DMS114 treated with DMSO at 0.1 percent for 48 hours (cell line): ENCODE results near the gene TMEM209.
"Not testable (repeated sequence)": the region's sequence is repeated elsewhere in the genome, so short reads cannot be mapped to it uniquely, and the experiment has no call there.

Experiments
- DNase-seq: peaks from one replicate; lab custom pipeline; 2025; ENCODE audit not compliant: unreplicated experiment; lab: John Stamatoyannopoulos, UW

Gene TMEM209

DNA sequence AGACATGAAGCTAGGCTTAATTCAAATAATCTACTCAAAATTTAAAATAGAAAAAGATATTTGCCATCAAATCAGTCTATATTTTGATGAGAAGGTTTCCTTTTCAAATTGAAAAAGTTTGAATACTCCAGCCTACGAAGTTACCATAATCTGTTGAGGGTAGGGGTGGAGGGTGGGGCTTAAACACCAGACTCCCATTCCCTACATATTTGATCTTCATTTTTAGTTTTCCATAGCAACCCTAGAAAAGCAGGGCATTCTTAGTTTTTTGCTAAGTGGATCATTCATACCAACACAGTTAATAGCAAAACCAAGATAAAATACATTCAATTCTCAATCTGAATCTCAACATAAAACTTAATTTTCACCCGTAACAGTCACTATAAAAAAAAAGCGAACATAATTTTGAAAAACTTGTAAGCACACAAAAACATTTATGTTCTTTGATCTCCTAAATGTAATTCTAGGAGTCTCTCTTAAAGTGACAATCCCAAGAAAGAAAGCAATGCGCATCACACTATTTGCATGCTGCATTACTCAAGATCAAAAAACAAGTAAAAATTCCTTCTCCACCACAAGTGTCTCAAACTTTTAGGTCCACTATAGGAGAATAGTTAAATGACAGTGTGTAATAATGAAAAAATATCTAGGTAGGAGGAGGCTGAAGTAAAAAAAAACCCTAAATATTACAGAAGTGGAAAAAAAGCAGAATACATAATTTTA is 30.8 kb downstream of the TMEM209 start:
- no peak for DNase-seq

DNA sequence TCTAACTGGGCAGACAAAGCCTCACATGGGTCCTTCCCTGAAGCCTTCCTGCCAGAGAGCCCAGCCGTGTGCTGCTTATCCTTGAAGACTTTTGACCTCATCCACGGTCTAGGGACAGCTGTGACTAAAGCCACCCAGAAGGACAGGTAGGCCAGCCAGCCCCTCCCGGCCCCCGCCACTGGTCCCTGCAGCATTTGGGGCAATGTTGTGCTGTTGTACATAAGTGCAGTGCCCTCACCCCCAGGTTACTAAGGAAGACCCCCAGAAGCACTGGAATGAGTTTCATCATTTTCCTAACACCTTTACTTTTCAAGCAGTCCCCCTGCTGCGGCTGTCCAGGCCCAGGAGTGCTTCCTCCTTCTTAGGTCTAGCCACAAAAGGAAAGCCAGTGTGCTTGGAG is 43.0 kb downstream of the TMEM209 start:
- DNase-seq, result no peak

DNA sequence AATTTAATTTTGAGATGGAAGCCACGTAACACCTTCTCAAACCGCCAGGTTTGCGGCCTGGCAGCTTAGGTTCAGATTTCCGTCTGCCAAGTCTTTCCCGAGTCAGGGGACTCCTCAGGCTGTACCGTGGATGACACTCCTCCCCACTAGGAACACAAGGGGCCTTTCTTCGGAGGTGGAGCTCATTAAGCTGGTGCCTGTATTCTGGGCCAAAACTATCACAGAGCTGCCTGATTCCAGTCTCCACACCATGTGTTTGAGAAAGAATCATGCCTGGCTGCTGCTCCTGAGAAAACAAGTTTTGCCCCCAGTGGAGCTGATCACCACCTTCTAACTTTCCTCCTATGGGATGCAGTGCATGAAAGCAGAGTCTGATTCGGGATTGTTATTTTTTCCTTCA is 44.8 kb downstream of the TMEM209 start:
- no peak for DNase-seq

DNA sequence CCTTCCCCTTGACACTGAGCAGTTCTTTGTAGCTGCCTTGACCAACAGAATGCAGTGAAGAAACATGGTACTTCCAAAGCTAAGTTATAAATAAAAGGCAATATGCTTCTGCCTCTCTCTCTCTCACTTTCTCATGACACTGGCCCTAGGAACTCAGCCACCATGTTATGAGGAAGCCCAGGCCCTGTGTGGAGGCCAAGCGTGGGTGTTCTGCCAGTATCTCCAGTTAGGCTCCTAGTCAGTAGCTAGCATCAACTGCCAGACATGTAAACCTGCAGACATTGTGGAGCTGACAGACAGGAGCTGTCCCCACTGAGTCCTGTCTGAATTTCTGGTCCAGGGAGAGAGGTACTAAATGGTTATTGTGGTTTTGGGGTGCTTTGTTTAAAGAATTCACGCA is 45.2 kb downstream of the TMEM209 start:
- no peak for DNase-seq

DNA sequence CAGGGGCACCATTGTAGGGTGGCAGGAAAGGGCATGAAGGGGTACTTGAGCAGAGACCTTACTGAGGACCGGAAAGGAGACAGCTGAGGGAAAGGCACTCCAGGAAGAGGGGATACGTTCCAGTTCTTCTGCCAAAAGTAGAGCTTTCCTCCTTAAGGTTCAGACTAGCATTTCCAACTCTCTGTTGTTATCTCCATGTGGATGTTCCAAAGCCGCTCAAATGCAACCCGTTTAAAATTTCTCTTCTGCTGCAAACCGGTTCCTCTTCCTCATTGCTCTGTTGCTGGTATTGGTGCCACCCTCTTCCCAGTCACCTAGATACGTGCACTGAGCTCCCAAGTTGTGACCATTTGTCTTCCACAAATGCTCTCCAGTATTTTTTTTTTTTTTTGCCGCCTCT is 47.5 kb downstream of the TMEM209 start:
- DNase-seq, result no peak

DNA sequence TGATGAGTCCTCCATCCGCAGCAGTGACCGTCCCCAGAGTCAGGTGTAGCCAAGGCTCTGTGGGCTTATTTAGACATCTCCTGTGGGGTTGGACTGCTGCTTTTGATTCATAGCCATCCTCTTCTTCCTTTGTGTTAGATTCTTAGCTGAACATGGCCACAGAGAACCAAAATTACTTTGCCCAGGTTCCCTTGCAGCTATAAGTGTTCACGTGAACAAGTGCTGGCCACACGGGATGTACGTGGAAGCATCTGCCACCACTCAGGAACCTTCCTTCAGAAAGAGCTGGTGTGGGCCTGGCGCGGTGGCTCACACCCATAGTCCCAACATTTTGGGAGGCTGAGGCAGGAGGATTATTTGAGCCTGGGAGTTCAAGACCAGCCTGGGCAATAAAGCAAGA is 49.1 kb downstream of the TMEM209 start:
- no peak for DNase-seq

DNA sequence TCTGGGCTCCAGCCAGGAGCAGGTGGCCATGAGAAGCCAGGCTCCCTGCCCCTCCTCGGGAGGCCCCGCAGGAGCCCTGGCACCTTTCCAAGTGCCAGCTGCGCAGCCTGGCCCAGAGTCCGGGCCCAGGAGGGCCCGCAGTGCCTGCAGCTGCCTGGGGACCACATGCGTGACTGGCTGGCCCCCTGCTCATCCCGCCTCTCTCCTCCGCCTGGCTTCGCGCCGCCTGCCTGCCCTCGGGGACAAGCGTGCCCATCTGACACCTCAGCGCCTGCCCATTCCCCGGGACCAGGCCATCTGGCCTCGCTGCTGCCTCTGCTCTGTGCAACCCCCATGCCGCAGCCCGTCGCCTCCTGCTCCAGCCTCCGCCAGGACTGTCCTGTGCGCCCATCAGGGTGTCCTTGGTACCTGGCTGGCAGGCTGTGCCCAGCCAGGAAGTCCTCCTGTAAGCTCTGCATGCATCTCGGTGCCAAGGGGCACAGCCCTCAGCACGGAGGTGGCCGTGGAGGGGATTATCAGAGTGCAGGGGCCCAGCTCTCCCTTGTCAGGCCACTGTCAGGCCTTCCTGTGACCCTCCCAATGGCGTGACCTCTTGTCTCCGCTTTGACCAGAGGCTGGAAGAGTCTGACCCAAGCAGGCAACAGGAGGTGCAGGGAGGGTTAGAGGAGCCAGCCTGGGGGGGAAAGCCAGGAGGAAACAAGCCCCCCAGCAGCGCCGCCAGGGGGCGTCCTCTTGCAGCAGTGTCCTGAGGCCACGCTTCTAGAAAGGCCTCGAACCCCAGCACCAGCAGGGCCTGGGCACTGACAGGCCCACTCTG is 50.5 kb downstream of the TMEM209 start:
- no peak for DNase-seq

DNA sequence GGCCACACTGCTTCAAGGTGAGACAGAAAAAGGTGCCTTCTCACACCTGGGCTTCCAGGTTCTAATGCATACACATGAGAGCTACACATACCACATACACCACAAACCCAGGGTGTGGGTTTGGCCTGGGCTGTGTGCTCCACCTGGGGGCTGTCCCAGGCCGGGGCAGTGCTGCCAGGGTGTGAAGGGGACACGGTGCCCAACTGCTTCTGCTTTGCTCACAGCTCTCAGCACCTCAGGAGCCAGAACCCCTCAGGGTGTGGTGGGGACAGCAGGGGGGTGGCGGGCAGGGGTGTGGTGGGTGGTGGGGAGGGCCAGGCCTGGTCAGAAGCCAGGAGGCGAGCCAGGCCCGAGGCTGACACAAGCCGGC is 51.1 kb downstream of the TMEM209 start:
- no peak for DNase-seq

DNA sequence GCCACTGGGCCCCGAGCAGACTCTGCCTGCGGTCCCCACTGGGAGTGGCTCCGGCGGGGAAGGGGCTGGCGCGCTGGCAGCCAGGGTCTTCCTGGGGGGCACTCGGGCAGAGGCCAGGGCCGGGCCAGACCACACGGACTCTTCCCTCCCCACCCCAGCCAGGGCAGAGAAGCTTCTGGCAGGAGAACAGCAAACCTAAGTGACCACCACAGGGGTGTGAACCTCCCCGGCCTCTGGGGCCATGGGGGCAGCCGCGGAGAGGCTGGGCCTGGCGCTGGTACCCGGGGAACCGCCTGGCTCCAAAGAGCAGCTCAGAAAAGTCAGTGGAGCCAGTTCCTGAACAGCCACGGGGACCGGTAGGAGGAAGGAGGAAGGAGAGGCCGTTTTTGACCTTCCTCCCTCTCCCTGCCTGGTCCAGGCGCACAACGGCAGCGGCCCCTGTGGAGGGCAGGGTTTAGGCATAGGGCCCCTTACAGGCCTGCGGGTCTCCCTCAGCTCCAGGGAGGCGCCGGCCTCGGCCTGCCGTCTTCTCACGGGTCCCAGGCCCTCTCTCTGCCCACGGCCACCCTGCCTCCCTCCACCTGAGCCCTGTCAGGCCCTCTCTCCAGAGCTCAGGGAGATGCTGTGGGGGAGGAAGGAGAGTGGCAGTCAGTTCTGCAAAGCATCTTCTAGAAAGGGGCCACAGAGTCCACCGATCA is 51.8 kb downstream of the TMEM209 start:
- no peak for DNase-seq

DNA sequence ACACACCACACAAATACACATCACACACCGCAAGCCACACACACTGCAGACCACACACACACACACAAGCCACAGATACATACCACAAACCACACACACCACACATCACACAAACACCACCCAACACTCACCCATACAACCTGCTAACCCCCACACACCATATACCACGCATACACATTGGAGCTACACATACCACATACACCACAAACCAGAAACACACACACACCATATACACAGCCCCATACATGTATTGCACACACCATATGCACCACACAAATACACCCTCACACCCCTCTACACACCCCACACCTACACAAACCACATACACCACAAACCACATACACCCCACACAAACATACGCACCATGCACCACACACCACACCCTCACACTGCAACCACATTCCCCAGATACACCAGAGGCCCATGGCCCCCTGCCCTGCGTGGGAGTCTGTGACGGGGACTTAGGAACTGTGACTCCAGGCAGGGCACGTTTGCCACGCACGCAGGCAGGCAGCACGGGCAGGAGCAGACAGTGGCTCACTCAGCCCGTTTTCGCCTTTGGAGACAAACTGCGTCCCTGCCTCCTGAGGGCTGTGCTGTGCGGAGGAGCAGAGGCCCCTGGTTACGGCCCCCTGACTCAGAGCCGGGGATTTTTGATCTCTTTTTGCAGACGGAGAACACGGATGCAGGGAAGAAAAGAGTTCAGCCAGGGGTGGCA is 52.6 kb downstream of the TMEM209 start:
- no peak for DNase-seq

DNA sequence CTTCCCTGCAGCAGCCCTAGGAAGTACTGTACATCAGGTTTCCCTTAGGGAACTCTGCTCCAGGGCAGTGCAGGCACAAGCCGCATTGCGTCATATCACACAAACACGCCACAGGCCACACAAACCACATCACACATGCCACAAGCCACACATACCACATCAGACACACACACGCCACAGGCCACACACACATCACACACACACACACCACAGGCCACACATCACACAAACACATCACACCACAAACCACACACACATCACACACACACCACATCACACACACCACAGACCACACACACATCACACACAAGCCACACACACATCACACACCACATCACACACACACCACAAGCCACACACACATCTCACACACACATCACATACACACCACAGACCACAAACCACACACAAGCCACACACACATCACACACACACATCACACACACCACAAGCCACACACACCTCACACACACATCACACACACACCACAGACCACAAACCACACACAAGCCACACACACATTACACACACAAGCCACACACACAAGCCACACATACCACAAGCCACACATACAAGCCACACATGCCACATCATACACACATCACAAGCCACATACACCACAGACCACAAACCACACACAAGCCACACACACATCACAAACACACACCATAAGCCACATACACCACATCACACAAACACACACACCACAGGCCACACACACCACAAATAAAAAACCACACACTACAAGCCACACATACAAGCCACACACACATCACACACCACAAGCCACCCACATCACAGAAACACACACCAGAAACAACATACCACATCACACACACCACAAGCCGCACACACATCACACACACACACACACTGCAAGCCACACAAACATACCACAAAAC is 53.4 kb downstream of the TMEM209 start:
- no peak for DNase-seq

DNA sequence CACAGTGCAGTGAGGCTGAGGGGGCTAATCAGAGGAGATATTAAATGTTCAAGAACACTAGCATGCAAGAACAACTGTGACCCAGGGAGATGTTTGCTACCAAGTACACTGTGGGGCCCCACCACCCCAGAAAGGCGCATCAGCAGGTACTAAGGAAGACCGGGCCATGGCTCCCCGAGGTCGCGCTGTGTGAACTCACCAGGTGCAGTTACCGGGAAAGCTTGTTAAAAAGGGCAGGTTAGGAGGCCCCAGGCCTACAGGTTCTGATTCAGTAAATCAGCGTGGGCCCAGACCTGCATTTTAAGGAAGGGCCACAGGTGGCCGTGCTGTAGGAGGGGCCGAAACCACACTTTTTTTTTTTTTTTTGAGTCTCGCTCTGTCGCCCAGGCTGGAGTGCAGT is 54.6 kb downstream of the TMEM209 start:
- DNase-seq, result no peak

DNA sequence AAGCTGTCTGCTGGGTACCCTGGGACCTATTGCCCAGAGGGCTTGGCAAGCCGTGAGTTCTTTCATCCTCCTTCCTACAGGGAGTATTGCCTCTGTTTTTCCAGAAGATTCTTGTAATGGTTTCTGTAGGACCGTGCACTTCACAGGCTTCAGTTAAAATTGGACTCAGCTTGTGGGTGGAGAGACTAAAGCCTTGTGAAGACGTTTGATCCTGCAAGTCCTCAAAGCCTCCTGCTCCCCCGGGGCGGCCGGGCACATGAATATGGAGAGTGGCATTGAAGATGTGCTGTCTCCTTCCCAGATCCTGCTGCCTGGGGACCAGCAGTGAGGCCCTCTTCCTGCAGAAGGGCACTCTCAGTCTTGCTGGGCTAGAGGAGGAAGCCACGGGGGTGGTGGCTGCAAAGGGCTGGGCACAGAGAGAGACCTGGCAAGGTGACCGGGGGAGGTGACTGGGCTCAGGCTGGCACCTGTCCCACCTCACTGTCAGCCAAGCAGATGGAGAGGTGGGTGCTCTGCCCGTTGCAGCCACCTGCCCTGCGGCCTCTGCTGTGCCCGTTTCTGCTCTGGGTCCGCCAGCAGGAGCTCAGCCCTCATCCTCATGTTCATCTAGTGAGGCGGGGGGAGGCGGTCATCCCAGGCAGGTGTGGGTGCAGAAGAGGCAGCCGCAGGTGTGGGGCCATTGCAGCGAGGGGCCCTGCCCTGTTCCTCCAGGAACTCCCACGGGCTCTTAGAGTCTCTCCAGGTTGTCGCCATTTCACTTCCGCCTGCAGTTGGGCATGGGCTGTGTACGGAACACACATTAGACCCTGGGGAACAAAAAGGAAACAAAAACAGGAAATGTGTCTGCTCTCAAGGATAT is 55.7 kb downstream of the TMEM209 start:
- no peak for DNase-seq

DNA sequence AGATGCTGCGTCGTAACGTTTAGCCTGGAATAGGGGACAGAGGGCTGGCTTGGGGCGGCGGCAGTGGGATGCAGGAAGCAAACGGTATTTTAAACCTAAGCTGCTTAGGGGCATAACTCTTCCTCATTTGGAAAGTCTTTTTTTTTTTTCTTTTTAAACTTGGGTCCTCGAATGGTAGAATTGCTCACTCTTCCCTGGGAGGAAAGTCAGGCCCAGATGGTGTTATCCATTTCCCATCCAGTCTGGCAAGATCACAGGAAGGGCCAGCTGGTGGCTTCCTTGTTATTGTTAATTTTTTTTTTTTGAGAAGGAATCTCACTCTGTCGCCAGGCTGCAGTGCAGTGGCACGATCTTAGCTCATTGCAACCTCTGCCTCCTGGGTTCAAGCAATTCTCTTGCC is 56.6 kb downstream of the TMEM209 start:
- no peak for DNase-seq

DNA sequence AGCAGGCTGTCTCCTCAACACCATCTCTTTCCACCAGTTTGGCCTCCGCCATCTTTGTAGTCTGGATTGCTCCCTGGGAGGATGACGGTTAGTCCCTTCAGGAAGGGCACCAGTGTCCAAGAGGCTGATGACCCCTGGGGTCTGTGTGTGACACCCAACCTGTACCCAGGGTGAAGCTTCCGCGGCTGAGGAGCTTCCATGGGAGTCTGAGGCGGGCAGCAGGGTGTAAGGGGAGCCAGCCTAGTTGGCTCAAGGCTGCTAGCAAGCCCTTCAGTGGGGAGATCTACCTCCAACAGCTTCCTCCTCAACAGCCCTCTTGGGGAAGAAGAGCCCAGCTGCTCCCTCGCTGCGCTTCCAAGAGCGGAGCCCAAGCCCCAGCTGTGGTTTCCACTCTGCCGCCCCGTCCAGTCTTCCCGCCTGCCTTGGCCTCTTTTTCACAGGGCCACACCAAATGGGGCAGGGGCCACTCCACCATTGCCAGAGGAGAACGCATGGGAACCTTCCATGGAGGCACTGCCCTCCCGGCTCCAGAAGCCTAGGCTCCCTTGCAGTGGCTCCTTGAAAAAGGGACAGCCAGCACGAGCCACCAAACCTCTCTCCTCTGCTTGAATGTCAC is 57.4 kb downstream of the TMEM209 start:
- DNase-seq, result no peak

DNA sequence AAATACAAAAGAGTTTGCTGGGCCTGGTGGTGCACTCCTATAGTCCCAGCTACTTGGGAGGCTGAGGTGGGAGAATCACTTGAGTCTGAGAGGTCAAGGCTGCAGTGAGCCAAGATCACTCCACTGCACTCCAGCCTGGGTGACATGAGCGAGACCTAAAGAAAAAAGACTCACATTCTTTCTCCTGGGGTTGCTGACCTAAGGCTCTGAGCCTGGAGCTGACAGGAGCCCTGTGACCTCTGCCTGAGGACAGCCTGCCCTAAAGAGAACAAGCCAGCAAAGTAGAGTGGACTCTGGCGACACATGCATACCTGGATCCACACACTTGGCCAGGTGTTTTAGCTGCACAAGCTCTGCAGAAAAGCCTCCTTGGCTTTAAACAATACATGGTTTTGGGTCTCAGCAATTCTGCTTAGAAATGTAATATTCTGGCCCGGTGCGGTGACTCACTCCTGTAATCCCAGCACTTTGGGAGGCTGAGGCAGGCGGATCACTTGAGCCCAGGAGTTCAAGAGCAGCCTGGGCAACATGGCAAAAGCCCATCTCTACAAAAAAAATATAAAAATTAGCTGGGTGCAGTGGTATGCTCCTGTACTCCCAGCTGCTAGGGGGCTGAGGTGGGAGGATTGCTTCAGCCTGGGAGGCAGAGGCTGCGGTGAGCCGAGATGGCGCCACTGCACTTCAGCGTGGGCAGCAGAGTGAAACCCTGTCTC is 58.4 kb downstream of the TMEM209 start:
- DNase-seq, result no peak

DNA sequence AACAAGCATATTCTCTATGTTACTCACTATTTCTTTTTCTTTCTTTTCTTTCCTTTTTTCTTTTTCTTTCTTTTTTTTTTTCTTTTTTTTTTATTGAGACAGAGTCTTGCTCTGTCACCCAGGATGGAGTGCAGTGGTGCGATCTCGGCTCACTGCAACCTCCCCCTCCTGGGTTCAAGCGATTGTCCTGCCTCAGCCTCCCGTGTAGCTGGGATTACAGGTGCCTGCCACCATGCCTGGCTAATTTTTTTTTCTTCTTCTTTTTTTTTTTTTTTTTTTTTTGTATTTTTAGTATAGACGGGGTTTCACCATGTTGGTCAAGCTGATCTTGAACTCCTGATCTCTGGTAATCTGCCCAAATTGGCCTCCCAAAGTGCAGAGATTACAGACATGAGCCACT is 59.1 kb downstream of the TMEM209 start:
- DNase-seq, result not testable (repeated sequence)

DNA sequence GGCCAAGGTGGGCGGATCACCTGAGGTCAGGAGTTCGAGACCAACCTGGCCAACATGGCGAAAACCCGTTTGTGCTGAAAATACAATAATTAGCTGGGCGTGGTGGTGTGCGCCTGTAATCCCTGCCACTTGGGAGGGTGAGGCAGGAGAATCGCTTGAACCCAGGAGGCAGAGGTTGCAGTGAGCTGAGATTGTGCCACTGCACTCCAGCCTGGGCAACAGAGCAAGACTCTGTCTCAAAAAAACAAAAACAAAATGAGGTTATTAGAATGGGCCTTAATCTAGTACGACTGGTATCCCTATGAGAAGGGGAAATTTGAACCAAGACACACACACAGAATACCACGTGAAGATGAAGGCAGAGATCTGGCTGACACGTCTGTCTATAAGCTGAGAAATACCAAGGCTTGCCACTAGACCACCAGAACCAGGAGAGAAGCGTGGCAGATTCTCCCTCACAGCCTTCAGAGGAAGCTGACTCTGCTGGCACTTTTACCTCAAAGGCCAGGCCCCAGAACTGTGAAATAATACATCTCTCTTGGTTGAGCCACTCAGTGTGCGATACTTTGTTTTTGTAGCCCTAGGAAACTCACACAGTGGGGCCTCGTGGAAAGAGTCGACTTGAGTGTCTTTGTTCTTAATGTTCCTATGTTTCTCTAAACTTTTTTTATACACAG is 59.6 kb downstream of the TMEM209 start:
- DNase-seq, result no peak
